ENCODE data around the gene MGAT3. TPM values are rescaled to one million over a fixed set of nuclear protein-coding genes. Genes with fewer than 3 reads are reported as not detected.

Gene MGAT3
- total and polyA plus RNA-seq, 2 of the 13 experiments (the other 11 are each of a cell fraction or from before 2014, with no cell fraction given), result 0.11 to 0.15 TPM

DNA sequence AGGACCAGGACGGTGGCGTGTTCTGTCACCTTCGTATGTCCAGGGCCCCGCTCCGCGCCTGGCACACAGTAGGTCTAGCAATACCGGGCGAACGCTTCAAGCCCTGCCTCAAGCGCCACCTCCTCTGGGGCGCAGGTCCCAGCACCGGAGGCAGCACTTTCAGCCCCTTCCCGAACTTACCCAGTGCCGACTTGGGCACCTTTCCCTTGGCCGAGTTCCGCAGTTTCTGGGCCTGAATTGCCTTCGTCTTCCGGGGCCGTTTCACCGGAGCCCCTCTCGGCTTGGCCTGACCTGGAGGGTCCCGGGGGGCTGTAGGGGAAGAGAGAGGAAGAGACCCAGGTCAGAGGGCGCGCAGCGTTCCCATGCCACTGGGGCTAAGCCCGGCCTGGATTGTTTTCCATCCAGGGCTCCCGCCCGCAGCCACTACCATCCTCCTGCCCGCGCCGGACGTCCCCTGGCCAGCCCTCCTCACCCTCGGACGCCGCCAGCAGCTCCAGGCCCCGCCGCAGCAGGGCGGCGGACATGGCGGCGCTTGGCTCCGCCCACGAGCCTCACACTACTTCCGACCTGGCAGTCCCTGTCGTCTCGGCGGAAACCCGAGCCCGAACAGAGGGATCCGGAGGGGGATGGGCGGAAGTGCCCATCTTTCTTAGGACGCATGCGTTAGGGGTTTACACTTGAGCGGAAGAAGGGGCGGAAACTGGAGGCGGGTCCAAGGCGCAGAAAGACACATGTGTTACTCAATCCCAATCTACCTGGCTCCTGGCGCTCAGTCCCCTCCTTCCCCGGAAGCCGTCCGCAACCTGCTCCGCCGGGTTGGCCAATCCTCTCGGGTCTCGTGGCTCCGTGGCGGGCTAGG is 75.6 kb downstream of the MGAT3 start, which contains the start of gene RPS19BP1 (continued):
- no peak for TF ChIP-seq RBM39 (IDR thresholded peaks at IDR 0.05; ENCODE audit: low read depth, low read length, poor library complexity, severe bottlenecking)
- TF ChIP-seq, protein P1, sequence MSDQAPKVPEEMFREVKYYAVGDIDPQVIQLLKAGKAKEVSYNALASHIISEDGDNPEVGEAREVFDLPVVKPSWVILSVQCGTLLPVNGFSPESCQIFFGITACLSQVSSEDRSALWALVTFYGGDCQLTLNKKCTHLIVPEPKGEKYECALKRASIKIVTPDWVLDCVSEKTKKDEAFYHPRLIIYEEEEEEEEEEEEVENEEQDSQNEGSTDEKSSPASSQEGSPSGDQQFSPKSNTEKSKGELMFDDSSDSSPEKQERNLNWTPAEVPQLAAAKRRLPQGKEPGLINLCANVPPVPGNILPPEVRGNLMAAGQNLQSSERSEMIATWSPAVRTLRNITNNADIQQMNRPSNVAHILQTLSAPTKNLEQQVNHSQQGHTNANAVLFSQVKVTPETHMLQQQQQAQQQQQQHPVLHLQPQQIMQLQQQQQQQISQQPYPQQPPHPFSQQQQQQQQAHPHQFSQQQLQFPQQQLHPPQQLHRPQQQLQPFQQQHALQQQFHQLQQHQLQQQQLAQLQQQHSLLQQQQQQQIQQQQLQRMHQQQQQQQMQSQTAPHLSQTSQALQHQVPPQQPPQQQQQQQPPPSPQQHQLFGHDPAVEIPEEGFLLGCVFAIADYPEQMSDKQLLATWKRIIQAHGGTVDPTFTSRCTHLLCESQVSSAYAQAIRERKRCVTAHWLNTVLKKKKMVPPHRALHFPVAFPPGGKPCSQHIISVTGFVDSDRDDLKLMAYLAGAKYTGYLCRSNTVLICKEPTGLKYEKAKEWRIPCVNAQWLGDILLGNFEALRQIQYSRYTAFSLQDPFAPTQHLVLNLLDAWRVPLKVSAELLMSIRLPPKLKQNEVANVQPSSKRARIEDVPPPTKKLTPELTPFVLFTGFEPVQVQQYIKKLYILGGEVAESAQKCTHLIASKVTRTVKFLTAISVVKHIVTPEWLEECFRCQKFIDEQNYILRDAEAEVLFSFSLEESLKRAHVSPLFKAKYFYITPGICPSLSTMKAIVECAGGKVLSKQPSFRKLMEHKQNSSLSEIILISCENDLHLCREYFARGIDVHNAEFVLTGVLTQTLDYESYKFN (CRISPR knock-in tag; conservative IDR thresholded peaks at IDR 0.05), result peak; percentile 28; the same call in 1 of the 2 replicates
- TF ChIP-seq KMT2A (CRISPR knock-in tag; IDR thresholded peaks at IDR 0.05), result peak; percentile 82
- peak; percentile 14 for TF ChIP-seq ZNF781 (CRISPR knock-in tag; IDR thresholded peaks at IDR 0.05; ENCODE audit: borderline replicate concordance, not compliant biosample characterization)
- TF ChIP-seq, protein P2, sequence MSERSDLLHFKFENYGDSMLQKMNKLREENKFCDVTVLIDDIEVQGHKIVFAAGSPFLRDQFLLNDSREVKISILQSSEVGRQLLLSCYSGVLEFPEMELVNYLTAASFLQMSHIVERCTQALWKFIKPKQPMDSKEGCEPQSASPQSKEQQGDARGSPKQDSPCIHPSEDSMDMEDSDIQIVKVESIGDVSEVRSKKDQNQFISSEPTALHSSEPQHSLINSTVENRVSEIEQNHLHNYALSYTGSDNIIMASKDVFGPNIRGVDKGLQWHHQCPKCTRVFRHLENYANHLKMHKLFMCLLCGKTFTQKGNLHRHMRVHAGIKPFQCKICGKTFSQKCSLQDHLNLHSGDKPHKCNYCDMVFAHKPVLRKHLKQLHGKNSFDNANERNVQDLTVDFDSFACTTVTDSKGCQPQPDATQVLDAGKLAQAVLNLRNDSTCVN (CRISPR knock-in tag; IDR thresholded peaks at IDR 0.05; ENCODE audit: borderline replicate concordance), result no peak
- 0 out of 2 replicates have a peak, but pooled peaks have one; percentile 70 for TF ChIP-seq ZSCAN29 (CRISPR knock-in tag; conservative IDR thresholded peaks at IDR 0.05)
- TF ChIP-seq MED13 (CRISPR knock-in tag; IDR thresholded peaks at IDR 0.05), result no peak
- TF ChIP-seq NCOA1 (CRISPR knock-in tag; IDR thresholded peaks at IDR 0.05), result no peak
- 0 out of 2 replicates have a peak, but pooled peaks have one; percentile 54 for TF ChIP-seq ZNF138 (CRISPR knock-in tag; IDR thresholded peaks at IDR 0.05; ENCODE audit: low read depth)
- no peak for TF ChIP-seq NFIB (CRISPR knock-in tag; IDR thresholded peaks at IDR 0.05; ENCODE audit: borderline replicate concordance)
- TF ChIP-seq NCOA5 (CRISPR knock-in tag; IDR thresholded peaks at IDR 0.05), result no peak
- peak; percentile 27; the same call in 1 of the 2 replicates for TF ChIP-seq TSC22D2 (CRISPR knock-in tag; IDR thresholded peaks at IDR 0.05; ENCODE audit: borderline replicate concordance)
- TF ChIP-seq, protein P3, sequence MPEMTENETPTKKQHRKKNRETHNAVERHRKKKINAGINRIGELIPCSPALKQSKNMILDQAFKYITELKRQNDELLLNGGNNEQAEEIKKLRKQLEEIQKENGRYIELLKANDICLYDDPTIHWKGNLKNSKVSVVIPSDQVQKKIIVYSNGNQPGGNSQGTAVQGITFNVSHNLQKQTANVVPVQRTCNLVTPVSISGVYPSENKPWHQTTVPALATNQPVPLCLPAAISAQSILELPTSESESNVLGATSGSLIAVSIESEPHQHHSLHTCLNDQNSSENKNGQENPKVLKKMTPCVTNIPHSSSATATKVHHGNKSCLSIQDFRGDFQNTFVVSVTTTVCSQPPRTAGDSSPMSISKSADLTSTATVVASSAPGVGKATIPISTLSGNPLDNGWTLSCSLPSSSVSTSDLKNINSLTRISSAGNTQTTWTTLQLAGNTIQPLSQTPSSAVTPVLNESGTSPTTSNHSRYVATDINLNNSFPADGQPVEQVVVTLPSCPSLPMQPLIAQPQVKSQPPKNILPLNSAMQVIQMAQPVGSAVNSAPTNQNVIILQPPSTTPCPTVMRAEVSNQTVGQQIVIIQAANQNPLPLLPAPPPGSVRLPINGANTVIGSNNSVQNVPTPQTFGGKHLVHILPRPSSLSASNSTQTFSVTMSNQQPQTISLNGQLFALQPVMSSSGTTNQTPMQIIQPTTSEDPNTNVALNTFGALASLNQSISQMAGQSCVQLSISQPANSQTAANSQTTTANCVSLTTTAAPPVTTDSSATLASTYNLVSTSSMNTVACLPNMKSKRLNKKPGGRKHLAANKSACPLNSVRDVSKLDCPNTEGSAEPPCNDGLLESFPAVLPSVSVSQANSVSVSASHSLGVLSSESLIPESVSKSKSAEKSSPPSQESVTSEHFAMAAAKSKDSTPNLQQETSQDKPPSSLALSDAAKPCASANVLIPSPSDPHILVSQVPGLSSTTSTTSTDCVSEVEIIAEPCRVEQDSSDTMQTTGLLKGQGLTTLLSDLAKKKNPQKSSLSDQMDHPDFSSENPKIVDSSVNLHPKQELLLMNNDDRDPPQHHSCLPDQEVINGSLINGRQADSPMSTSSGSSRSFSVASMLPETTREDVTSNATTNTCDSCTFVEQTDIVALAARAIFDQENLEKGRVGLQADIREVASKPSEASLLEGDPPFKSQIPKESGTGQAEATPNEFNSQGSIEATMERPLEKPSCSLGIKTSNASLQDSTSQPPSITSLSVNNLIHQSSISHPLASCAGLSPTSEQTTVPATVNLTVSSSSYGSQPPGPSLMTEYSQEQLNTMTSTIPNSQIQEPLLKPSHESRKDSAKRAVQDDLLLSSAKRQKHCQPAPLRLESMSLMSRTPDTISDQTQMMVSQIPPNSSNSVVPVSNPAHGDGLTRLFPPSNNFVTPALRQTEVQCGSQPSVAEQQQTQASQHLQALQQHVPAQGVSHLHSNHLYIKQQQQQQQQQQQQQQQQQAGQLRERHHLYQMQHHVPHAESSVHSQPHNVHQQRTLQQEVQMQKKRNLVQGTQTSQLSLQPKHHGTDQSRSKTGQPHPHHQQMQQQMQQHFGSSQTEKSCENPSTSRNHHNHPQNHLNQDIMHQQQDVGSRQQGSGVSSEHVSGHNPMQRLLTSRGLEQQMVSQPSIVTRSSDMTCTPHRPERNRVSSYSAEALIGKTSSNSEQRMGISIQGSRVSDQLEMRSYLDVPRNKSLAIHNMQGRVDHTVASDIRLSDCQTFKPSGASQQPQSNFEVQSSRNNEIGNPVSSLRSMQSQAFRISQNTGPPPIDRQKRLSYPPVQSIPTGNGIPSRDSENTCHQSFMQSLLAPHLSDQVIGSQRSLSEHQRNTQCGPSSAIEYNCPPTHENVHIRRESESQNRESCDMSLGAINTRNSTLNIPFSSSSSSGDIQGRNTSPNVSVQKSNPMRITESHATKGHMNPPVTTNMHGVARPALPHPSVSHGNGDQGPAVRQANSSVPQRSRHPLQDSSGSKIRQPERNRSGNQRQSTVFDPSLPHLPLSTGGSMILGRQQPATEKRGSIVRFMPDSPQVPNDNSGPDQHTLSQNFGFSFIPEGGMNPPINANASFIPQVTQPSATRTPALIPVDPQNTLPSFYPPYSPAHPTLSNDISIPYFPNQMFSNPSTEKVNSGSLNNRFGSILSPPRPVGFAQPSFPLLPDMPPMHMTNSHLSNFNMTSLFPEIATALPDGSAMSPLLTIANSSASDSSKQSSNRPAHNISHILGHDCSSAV (CRISPR knock-in tag; IDR thresholded peaks at IDR 0.05; ENCODE audit: borderline replicate concordance), result no peak; the same call in 1 of the 2 replicates
- TF ChIP-seq ZNF674 (CRISPR knock-in tag; IDR thresholded peaks at IDR 0.05; ENCODE audit: low read depth), result no peak
- TF ChIP-seq TEAD3 (CRISPR knock-in tag; optimal IDR thresholded peaks at IDR 0.05; ENCODE audit: borderline replicate concordance), result peak; percentile 26
